SH-SY5Y (cell line): Measurements from ENCODE around the gene FUNDC2.

Source experiments
- GATA2 ChIP-seq: IDR thresholded peaks from 2 replicates; pipeline ENCODE4 v1.6.1; 2011; ENCODE audit warnings: mild to moderate bottlenecking, low read depth, low read length
- GATA3 ChIP-seq: IDR thresholded peaks from 2 replicates; pipeline ENCODE4 v1.6.1; 2011; ENCODE audit warnings: low read depth, mild to moderate bottlenecking, low read length, moderate library complexity

GRCh38 chrX:155056471-155056870 lies 29.8 kb downstream of the FUNDC2 start:
- TF ChIP-seq GATA2 (no peak), GATA3 (no peak)
